Lower leg skin (tissue), 4 donors: Measurements from ENCODE around the gene DPH7. TPM values are rescaled to one million over a fixed set of nuclear protein-coding genes. Genes with fewer than 3 reads are reported as not detected.

ENCODE experiments used
- DNase-seq, 2 donors: peaks; one replicate each; pipeline ENCODE4 v3.0.0-alpha.2; 2019; ENCODE audit warnings: low spot score in 2 of 2
- H3K4me3 ChIP-seq: fragments of 200-600 bp; sonication (generic); 2 replicates; pipeline ENCODE4 v1.5.1; 2017; ENCODE audit warnings: mild to moderate bottlenecking, low read depth; ENCODE audit not compliant: poor library complexity, severe bottlenecking
- POLR2A ChIP-seq, 2 donors: fragments of 450-650 bp; IDR thresholded peaks; one replicate each; pipeline ENCODE4 v1.6.1; 2016 to 2017; ENCODE audit warnings: antibody characterized with exemption in 2 of 2, mild to moderate bottlenecking in 1 of 2, moderate library complexity in 1 of 2
- WGBS, 2 donors: methylation state at CpG; one replicate each; pipeline ENCODE4 v1.1.5; 2018; 5-methylcytosine and 5-hydroxymethylcytosine counted together
- intact Hi-C: fragments of 100-400 bp; cut with DNase I; formaldehyde crosslinking; loops from one replicate; pipeline ENCODE4 v1.15.0; 2023; ENCODE audit warnings: low total_unique reads
- total RNA-seq, 4 donors: library from RNA; depleted of rRNA; stranded (reverse); fragments of >200 nt; gene quantifications; one replicate each; pipeline ENCODE4 v1.1.0, GENCODE V29; 2016
- TF ChIP-seq, protein P1 (sequence below), 3 donors: fragments of 450-650 bp; IDR thresholded peaks; one replicate each; pipeline ENCODE4 v1.5.1; 2016; ENCODE audit warnings: antibody characterized with exemption in 3 of 3, mild to moderate bottlenecking in 3 of 3, moderate library complexity in 2 of 3

The DPH7 gene
- total RNA-seq, 4 donors from 2014 or later = 27.5 to 46.0 (median 34.7) TPM

DNA sequence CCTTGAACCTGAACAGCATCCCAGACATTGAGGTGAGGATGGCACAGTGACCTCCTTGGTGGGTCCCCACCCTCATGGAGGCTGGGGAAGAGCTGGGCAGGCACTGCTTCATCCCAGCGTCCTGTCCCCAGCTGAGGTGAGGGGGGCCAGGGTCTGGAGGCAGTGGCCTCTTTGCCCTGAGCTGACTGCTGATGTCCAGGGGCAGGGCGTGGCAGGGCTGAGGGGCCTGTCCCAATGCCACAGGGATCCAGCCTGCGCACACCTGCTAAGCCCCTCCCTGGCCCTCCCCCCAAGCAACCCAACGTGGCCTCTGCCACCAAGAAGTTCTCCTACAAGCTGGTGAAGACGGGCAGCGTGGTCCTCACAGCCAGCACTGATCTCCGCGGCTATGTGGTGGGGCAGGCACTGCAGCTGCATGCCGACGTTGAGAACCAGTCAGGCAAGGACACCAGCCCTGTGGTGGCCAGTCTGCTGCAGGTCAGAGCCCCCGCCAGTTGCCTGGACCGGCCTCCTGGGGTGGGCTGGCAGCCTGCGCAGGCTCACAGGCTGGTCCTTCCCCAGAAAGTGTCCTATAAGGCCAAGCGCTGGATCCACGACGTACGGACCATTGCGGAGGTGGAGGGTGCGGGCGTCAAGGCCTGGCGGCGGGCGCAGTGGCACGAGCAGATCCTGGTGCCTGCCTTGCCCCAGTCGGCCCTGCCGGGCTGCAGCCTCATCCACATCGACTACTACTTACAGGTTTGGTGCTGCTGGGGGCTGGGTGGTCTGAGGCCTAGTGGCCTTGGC lies 35.2 kb upstream of the DPH7 start:
- intact Hi-C loops = loop anchor here (5.0 kb wide), 1 partner anchor 157 kb away; the partner anchor contains the start of gene NSMF
- DNase-seq = no peak
- TF ChIP-seq POLR2A (IDR thresholded peaks at IDR 0.05) = no peak
- TF ChIP-seq, protein P1, sequence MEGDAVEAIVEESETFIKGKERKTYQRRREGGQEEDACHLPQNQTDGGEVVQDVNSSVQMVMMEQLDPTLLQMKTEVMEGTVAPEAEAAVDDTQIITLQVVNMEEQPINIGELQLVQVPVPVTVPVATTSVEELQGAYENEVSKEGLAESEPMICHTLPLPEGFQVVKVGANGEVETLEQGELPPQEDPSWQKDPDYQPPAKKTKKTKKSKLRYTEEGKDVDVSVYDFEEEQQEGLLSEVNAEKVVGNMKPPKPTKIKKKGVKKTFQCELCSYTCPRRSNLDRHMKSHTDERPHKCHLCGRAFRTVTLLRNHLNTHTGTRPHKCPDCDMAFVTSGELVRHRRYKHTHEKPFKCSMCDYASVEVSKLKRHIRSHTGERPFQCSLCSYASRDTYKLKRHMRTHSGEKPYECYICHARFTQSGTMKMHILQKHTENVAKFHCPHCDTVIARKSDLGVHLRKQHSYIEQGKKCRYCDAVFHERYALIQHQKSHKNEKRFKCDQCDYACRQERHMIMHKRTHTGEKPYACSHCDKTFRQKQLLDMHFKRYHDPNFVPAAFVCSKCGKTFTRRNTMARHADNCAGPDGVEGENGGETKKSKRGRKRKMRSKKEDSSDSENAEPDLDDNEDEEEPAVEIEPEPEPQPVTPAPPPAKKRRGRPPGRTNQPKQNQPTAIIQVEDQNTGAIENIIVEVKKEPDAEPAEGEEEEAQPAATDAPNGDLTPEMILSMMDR (IDR thresholded peaks at IDR 0.05) = no peak
- no peak overlapping the region for H3K4me3 ChIP-seq
- WGBS, 2 donors = 95 to 96% methylated on average over 14 to 23 of the region's 27 CpGs

DNA sequence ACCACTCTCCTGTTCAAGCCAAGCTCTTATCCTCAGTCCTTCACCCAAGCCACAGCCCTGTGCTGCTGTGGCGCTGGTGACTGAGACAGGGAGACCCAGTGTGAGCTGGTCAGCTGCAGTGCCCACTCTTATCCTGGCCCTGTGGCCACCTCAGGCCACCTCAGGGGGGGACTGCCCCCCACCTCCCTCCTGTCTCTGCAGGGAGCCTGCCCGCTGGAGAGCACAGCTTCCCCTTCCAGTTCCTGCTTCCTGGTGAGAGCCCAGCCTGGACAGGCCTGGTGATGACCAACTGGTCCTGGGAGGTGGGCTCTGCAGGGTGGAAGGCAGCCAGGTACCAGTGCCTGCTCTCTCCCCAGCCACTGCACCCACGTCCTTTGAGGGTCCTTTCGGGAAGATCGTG lies 34.5 kb upstream of the DPH7 start:
- intact Hi-C loops = loop anchor here (5.0 kb wide), 1 partner anchor 156 kb away; the partner anchor contains the start of gene NSMF
- no peak for DNase-seq
- TF ChIP-seq, protein P1 (IDR thresholded peaks at IDR 0.05) = no peak
- TF ChIP-seq POLR2A (IDR thresholded peaks at IDR 0.05) = no peak
- WGBS, 2 donors = 80 to 88% methylated on average over 4 to 5 of the region's 5 CpGs
- no peak overlapping the region for H3K4me3 ChIP-seq

DNA sequence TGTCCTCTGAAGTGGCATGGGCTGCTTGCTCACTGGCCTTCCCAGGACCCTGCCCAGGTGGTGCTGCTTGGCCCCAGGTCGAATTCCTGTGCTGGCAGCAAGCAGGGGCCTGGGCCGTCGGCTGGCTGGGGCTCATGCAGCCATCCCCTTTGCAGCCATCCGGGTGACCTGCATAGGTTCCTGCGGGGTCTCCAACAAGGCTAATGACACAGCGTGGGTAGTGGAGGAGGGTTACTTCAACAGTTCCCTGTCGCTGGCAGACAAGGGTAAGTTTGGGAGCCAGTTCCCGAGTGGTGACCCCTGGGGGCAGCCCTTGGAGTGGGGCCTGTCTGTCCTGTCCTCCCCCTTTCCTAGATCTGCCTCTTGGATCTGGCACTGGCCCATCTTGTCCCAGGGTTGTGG lies 34.0 kb upstream of the DPH7 start:
- intact Hi-C loops = loop anchor here (5.0 kb wide), 1 partner anchor 155 kb away; the partner anchor contains the start of gene NSMF
- H3K4me3 ChIP-seq = no peak overlapping the region
- TF ChIP-seq, protein P1 (IDR thresholded peaks at IDR 0.05) = no peak
- TF ChIP-seq POLR2A (IDR thresholded peaks at IDR 0.05) = no peak
- WGBS, 2 donors = 44 to 56% methylated on average over 4 to 7 of the region's 8 CpGs
- DNase-seq = no peak

DNA sequence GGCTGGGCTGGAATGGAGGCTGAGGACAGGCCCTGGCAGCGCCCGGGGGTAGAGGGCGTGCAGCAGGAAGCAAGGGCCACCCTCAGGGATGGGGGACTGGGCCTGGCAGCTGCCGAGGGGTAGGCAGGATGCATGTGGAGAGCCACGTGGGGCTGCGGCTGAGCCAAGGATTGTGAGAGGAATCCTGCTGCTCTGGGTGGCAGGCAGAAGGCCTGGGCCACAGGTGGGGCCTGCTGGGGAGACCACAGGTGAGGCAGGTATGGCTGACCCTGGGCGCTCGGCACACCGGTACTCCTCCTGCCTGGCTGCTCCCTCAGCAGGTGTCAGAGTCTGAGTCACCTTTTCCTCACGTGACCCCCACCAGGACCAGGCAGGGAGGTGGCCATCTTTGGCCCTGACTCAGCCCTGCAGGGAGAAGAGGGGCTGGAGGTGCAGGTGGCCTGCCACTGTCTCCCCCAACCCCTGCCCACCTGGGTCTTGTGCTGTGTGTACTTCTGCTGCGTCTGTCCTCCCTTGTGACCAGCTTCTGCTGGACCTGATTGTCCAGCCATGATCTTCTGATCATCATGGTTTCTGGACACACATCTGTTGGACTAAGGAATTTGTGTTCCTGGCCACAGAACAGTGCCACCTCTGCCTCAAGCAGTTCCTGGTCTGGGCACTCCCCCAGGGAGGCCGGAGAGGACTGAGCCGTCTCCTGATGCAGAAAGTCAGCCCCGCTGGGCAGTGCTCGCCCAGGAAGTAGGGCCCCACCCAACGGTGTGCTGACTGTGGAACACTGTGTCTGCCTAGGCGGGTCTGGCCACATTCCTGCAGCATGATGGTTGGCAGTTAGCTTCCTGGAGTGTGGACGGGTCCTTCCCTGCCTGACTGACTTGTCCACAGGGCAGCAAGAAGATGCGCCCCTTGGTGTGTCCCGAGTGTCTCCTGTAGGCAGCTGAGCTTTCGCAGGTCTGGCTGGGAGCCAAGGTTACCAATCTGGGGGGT lies 33.2 kb upstream of the DPH7 start:
- DNase-seq = peak; percentile 87 to 93
- TF ChIP-seq, protein P1 (IDR thresholded peaks at IDR 0.05) = no peak
- no peak for TF ChIP-seq POLR2A (IDR thresholded peaks at IDR 0.05)
- WGBS, 2 donors = 25 to 41% methylated on average over 16 to 20 of the region's 21 CpGs
- no peak overlapping the region for H3K4me3 ChIP-seq
- intact Hi-C loops = loop anchor here (5.0 kb wide), 1 partner anchor 155 kb away; the partner anchor contains the start of gene NSMF

DNA sequence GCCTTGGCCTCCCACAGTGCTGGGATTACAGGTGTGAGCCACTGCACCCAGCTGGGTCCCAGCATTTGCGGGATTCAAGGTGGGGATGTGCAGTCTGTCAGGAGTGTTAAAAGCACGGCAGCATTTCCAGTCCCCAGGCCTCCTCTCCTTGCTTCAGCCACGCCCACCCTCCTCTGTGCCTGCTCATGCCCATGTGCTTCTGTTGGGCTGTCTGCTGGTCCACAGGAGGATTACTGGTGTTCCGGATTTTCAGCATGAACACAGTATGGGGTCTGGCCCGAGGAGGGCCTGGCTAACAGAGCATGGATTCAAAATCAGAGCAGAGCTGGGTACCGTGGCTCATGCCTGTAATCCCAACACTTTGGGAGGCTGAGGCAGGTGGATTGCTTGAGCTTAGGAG lies 32.2 kb upstream of the DPH7 start:
- intact Hi-C loops = loop anchor here (5.0 kb wide), 1 partner anchor 154 kb away; the partner anchor contains the start of gene NSMF
- no peak overlapping the region for H3K4me3 ChIP-seq
- 62 to 76% methylated on average over 6 of the region's 6 CpGs for WGBS, 2 donors
- DNase-seq = no peak
- no peak for TF ChIP-seq POLR2A (IDR thresholded peaks at IDR 0.05)
- TF ChIP-seq, protein P1 (IDR thresholded peaks at IDR 0.05) = no peak
